HG03280 (cell line): ENCODE measurements around the gene TBCD.
"Not testable (repeated sequence)": the region's sequence is repeated elsewhere in the genome, so short reads cannot be mapped to it uniquely, and the experiment has no call there.

Source experiments
- ATAC-seq: cut with Tn5 transposase; IDR thresholded peaks from one replicate; pipeline ENCODE4 v1.9.1; 2021; ENCODE audit warnings: mild to moderate bottlenecking, moderate library complexity; ENCODE audit not compliant: unreplicated experiment

The TBCD gene

DNA sequence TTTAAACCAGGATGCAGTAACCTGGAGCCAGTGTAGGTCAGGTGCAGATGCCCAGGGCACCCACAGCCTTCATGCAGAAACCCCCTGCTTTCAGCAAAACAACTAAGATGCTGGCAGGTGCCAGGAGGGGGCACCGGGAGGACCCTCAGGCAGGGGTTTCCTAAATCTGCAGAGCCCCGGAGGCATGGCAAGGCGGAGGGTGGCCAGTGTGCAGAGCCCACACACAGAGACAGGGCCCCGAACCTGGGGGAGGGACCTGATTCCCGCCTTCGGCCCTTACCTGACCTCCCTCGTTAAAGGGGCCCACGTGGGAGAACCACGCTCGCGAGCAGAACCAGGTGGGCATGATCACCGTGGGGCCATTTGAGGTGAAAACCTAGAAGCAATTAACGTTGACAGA lies 213.5 kb downstream of the TBCD start:
- no peak for ATAC-seq

DNA sequence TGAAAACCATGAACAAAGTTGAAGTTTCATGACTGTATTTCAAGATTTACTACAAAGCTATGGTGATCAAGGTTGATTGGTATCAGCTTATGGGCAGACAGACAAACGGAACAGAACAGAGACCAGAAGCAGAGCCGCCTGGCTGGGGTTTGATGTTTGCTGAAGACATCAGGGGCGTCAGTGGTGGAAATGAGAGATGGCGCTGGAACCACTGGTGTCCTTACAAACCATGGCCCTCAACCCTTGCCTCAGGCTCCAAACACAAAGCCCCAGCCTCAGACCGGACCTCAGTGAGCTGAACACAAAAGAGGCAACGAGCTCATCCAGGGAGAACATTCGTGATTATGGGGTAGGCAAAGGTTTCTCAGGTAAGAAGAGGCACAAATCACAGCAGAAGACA lies 214.6 kb downstream of the TBCD start:
- ATAC-seq = no peak

DNA sequence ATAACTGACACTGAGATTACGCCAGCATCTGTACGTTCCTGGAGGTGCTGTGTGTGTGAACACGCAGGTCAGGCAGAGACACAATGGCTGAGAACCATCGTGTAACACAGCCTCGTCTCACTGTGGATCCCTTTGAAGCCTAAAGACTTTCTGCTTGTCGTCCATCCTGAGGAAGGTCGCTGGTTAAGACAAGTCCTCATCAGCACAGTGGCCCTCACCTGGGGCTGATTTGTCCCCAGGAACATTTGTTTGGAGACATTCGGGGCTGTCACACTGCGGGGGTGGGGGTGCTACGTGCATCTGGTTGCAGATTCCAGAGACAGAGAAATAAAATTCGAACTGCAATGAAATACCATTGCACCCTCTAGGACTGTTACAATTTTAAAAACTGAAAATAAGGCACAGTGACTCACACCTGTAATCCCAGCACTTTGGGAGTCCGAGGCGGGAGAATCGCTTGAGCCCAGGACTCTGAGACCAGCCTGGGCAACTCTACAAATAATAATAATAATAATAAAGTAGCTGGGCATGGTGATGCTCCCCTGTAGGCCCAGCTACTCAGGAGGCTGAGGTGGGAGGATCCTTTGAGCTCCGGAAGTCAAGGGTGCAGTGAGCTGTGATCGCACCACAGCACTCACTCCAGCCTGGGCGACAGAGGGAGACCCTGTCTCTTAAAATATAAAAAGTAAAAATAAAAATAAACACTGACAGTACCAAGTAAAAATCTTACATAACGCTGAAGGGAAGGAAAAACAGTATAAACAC lies 215.6 kb downstream of the TBCD start:
- no peak for ATAC-seq

DNA sequence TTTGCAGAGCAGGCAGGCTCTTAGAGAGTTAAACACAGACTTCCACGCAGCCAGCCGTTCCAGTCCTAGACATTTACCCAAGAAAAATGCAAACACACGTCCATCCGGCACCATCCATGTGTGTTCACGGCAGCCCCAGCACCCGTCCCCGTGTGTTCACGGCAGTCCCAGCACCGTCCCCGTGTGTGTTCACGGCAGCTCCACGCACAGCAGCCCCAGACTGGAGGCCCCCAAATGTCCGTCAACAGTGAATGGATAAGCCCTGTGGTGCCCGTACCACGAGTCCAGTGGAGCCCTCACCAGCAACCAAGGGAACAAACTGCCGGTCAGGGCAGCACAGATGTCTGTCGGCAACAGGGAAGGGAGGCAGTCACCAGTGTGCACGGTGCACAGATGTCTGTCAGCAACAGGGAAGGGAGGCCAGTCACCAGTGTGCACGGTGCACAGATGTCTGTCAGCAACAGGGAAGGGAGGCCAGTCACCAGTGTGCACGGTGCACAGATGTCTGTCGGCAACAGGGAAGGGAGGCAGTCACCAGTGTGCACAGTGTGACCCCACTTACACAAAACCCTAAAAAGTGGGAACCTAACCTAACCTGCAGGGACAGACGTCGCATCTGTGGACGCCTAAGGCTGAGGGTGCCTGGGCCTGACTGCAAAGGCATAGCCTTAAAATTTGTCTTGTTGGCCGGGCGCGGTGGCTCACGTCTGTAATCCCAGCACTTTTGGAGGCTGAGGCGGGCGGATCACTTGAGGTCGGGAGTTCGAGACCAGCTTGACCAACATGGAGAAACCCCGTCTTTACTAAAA lies 216.4 kb downstream of the TBCD start:
- ATAC-seq = not testable (repeated sequence)

DNA sequence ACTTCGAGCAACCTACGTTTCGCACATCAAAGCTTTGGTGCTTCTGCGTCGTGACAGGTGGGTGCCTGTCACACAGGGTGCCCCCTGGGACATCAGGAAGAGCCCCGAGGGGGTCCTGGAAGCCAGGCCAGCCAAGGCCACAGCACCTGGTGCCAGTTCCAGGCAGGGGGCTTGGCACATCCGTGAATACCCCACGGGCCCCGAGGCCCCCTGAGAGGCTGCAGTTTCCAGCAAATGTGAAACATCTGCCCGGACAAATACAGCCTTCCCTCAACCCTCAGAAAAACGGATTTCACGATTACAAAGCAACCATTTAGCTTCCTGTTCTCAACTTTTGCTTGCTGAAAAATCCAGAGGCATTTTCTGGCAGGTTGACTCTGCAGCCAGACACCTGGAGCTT lies 218.2 kb downstream of the TBCD start:
- no peak for ATAC-seq

DNA sequence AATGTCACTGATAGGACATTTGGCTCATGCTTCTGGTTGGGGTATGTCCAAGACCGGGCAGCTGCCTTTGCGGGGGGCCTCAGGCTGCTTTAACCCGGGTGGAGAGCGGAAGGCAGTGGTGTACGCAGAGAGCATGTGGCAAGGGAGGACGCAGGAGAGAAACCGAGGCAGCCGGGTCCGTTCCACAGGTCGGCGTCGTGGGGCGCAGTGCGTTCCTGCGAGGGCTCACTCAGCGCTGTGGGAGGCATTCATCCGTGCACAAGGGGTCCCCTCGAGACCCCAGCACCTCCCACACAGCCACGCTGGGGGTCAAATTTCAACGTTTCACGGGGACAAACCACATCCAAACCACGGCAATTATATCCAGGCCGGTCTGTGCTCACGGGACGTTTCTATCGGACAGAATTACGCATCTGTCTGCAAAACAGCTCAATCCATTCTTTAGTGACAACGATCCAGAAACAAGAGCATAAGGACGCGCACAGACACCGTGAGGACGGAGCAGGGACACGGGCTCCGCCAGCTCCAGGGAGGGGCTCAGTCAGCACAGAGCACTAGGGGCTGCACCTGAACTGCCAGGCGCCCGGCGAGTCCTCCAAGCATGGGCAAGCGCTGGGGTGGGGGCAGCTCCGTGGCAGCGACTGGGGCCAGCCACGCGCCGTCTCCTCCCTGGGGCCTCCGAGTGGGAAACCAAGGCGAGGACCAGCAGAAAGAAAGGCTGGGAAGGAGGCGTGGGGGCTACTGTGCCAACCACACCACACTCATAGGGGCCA lies 219.1 kb downstream of the TBCD start:
- ATAC-seq = no peak

DNA sequence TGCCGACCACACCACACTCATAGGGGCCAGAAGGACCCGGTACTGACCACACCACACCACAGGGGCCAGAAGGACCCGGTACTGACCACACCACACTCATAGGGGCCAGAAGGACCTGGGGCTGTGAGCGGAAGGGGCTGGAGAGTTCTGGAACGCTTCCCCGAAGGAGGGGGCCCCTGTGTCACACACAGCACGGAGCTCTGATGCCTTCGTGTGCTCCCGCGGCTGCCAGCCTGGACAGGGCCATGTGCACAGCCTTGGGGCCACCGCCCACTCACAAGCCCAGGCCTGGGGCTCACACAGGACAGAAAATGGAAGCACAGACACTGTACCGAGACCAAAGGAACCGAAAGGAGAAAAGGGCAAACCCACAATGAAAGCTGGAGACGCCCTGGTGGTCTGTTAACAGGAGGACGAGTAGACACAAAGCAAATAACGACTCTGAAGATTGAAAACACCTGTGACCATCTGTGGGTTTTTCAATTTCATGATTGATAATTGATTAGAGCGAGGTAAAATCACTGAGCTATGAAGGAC lies 221.0 kb downstream of the TBCD start:
- no peak for ATAC-seq

DNA sequence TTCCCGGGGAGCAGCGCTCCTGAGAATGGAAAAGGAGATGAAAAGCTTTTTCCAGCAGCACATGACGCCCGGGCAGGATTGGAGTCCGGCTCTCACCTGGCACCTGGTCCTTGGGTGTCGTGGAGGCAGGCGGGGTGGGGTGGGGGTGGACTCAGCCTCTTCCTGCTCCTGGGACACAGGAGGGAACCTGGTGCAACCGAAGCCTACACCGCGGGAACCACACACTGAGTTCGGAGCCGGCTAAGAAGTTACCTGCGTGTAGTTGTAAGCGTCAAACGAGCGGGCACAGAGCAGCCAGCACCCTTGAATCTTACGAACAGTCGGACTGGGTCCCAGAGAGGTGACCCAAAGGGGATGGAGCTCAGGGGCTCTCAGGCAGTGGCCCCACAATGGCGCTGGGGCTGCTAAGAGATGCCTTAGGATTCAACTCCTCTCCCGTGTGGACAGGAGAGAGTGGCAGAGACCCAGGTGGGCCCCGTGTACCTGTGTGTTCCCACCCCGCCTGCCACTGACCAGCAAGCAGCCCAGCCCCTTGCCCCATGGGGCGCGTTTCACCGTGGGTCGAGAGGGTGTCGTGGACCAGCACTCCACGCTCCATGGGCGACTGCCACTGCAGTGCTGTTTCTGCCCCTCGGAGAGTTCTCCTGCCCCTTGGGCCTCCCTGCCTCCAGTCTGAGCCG lies 221.7 kb downstream of the TBCD start:
- ATAC-seq = no peak

DNA sequence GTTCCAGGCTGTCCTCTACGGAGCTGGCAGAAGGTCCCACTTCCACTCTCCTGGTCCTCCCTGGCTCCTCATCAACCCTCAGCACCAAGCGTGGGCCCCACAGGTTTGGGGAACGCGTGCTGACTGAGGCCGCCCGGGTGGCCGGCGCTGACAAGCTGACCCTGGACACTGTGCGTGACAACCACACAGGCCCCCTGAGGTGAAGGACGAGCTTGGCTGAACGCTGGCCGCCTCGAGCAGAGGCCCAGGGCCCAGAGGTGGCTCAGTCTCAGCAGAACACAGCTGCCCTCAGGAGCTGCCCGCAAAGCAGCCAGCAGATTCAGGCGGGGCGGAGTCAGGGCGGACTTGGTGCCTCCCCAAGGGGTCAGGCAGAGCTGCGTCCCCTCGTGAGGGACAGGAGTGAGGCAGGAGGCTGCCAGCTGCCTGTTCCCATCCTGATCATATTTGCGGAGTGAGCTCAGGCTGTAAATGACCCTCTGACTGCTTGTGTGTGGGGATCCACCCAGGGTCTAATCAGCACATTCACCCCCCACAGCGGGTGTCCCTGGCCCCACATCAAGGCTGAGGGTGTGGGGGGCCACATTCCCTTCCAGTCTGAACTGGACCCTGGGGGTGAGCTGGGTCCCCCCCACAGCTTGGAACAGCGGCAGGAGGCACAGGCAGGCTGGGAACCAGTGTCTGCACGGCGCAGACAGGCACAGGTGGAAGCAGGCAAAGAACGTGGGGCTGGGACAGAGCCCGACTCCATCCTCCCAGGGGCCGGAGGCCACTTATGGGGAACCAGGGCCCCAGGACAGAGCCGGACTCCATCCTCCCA lies 222.5 kb downstream of the TBCD start:
- no peak for ATAC-seq

DNA sequence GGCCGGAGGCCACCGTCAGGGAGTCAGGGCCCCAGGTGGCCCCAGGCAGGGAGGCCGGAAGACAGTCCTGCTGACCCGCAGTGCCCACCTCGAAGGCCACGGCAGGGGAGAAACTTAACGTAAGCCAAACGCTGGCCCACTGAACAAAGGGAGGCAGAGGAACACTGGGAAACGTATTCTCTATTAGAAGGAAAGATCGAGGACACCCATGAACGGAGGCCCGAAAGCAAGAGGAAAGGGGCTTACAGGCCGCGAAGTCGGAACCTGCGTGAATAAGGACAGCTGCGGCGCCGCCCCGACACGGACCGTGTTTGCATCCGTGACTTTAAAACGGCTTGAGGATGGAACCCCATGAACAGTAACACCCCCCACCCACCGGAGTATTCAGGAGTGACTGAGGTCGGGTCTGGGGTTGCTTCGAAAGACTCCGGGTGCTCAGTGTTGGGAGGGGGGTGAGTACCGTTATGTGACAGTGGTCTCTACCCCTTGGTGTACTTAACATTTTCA lies 225.2 kb downstream of the TBCD start:
- ATAC-seq = no peak

DNA sequence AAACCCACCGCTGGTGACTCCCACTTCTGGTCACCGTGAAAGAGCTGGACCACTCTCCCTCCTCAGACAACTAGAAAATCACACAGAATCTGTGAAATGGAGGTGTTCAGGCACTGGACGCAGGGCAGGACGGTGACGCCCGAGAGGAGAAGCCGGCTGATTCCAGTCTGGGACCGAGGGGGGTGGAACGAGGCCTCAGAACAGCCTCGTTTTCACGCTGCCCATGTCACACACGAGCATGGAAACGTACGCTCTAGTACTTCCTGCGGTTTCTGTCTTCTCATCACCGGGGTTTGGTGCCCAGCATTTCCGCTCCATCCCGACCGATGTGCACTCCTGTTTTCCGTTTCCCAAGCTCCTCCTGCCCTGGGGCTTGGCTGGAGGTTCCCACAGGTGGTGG lies 225.7 kb downstream of the TBCD start:
- no peak for ATAC-seq

DNA sequence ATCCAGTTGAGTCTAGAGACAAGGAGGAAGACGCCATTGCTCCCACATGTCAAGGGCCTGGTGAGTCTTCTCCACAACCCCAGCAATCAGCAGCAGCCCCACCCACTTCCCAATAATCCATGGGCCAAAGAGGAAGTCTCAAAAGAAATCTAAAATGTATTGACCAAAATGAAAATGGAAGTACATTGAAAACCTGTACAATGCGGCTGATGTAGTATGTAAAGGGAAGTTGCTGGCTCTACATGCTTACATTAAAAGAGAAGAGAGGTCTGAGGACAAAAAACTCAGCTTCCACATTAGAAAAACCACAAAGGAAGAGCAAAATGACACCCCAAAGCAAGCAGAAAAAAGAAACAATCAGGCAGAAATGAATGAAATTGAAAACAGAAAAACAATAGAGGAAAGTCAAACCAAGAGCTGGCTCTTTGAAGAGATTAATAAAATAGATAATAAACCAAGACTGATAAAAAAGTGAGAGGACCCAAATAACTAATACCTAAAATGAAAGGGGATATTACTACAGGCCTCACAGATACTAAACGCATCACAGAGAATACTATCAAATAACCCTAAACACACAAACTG lies 227.0 kb downstream of the TBCD start:
- no peak for ATAC-seq

DNA sequence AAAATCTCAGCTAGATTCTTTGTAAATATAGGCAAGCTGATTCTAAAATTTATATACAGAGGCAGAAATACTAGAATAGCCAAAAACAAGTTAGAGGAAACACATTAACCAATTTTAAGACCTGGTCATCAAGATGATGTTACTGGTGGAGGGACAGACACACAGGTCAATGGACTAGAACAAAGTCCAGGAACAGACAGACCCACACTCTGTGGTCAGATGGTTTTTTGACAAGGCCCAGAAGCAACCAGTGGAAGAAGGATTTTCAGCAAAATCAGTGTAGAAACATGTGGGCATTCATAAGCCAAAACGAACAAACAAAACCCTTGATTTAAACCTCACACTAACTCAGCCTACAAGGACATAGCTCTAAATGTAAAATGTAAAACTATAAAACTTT lies 227.9 kb downstream of the TBCD start:
- no peak for ATAC-seq

DNA sequence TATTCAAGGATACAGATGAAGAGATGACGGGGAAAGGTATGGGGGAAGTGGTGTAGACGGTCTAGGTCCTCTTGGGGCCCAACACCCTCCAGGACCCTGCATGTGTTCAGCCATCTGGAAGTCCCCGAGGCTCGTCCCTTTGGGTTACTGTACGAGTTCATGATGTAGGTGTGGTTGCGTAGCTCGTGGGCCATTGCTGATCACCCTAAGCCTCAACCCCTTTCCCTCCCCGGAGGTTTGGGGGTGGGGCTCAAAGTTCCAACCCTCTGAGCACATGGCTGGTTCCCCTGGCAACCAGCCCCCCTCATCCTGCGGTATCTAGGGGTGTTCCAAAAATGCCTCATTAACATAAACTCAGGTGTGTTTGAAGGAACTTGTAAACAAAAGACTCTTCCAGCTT lies 228.8 kb downstream of the TBCD start:
- no peak for ATAC-seq

DNA sequence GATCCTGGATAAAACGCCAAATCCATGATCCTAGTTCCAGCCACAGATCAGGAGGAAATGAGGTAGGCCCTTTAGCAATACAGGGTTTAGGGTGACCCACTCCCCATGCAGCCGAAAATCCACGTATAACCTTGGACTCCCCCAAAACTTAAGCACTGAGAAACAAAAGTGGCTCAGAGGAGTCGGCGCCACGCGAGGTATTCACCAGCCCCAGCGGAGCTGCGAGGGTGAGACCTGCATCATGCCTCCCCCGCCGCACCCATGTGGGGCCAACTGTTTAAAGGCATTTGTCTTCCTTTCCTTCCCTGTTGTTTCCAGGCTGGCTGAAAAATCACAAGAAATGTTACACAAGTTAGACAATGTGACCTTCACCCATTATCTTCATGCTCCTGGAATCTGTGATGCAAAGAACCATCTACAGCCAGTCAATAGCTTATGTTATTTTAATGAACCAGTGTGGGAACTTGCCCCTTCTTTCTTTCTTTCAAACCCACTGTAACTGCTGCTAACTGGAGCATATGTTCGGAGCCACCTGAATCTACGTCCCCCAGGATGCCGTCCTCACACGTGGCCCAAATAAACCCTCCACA lies 229.4 kb downstream of the TBCD start:
- no peak for ATAC-seq

DNA sequence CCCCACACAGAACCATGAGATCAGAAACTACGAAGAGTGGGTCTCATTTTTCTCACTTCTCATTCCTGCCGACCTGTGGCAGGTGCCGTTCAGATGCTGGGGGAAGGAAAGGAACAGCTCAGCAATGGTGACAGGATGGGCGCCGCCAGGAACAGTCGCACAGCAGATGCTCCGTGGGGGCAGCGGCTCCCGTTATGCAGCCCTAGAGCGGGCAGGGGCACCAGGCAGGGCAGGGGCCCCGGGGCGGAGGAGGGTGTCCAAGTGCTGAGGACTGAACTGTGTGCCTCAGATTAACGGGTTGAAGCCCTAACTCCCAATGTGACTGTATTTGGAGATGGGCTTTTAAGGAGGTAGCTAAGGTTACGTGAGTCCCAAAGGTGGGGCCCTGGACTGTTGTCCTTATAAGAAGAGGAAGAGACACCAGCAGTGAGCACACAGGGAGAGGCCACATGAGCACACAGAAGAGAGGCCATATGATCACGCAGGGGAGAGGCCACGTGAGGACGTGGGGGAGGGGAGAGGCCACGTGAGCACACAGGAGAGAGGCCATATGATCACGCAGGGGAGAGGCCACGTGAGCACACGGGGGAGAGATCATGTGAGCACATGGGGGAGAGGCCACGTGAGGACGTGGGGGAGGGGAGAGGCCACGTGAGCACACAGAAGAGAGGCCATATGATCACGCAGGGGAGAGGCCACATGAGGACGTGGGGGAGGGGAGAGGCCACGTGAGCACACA lies 231.8 kb downstream of the TBCD start:
- ATAC-seq = no peak

DNA sequence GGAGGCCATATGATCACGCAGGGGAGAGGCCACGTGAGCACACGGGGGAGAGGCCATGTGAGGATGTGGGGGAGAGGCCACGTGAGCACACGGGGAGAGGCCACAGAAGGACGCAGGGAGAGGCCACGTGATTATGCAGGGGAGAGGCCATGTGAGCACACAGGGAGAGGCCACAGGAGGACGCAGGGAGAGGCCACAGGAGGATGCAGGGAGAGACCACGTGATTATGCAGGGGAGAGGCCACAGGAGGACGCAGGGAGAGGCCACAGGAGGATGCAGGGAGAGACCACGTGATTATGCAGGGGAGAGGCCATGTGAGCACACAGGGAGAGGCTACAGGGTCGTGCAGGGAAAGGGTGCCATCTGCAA lies 232.4 kb downstream of the TBCD start:
- ATAC-seq = not testable (repeated sequence)

DNA sequence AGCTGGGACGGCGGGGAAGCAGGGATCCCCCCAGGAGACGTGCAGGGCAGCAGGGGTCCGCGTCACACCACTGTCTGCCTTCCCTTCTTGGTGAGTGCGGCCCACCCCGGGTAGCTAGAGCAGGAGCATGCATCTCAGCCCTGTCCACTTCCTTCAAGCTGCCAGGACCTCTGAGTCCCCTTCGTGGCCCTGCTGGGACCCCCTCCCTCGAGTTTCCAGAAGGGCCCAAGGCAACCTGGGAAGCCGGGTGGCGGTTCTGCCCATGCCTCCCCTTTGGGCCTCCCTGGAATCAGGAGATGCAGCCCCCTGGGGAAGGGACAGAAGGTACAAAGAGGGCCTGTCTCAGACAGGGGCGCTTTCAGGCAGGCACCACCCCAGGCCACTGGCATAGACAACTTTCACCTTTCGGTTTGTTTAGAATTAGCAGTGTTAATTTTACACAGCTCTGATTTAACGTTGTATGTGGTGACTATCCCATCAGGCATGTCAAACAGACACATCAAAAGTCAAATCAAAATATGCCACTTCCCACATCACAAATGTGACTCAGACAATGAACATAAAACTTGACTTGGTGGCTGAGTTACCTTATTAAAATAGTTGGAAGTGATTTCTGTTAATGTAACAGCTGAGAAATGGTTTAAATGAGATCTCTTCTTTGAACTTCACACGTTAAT lies 233.0 kb downstream of the TBCD start:
- no peak for ATAC-seq
